HuH-7.5 (cell line): ENCODE measurements around the gene HDAC9.

Experiments used
- DNase-seq: peaks from one replicate; pipeline ENCODE4 v3.0.0; 2011; ENCODE audit warnings: low spot score

Gene HDAC9

GRCh38 chr7:18788026-18788425, 292.5 kb downstream of the HDAC9 start:
- DNase-seq, result no peak

DNA sequence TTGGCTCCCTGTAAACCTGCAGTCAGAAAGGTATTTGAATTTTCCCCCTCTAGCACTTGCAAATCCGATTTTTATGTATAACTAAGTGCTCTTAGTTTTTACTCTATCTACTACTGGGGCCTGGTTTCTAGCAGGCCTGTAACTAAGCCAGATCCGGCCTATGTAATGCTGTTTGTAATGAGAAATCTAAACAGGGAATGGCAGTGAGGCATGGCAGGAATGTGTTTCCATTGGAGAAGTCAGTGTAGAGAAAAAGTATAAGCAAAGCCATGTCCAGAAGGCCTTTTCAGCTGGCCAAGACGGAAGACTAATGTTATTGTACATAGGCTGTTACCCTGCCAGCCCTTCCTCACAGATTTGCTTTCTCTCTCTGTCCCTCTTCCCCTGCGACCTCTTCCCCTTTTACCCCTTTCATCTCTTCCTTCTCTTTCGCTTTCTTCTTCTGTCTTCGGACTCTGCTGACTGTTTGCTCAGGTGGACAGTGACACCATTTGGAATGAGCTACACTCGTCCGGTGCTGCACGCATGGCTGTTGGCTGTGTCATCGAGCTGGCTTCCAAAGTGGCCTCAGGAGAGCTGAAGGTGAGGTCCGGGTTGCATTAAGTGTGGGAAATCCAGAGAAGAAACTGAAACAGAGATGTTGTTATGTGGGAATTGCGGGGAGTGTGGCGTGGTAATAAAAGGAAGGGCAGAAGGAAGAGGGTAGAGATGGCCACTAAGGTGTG, 297.5 kb downstream of the HDAC9 start:
- no peak for DNase-seq

GRCh38 chr7:18796216-18796615, 300.7 kb downstream of the HDAC9 start:
- DNase-seq, result no peak

GRCh38 chr7:18798088-18798906, 302.7 kb downstream of the HDAC9 start:
- no peak for DNase-seq

GRCh38 chr7:18799899-18800298, 304.4 kb downstream of the HDAC9 start:
- no peak for DNase-seq

- DNase-seq, result no peak
Observed at GRCh38 chr7:18803923-18804322, 308.4 kb downstream of the HDAC9 start.

DNA sequence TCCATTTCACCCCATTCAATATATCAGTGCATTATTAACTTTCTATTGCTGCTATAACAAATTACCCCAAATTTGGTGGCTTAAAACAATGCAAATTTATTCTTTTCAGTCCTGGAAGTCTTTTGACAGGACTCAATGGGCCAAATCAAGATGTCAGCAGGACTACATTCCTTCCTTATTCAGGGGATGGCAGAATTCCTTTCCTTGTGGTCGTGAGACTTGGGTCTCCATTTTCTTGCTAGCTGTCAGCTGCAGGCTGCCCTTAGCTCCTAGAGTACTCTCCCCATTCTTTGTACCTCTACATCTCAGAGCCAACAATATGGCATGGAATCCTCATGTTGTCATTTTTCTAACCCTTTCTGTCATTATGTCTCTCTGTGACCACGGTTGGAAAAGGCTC, 310.6 kb downstream of the HDAC9 start:
- DNase-seq, result no peak

GRCh38 chr7:18808026-18808425, 312.5 kb downstream of the HDAC9 start:
- no peak for DNase-seq

DNA sequence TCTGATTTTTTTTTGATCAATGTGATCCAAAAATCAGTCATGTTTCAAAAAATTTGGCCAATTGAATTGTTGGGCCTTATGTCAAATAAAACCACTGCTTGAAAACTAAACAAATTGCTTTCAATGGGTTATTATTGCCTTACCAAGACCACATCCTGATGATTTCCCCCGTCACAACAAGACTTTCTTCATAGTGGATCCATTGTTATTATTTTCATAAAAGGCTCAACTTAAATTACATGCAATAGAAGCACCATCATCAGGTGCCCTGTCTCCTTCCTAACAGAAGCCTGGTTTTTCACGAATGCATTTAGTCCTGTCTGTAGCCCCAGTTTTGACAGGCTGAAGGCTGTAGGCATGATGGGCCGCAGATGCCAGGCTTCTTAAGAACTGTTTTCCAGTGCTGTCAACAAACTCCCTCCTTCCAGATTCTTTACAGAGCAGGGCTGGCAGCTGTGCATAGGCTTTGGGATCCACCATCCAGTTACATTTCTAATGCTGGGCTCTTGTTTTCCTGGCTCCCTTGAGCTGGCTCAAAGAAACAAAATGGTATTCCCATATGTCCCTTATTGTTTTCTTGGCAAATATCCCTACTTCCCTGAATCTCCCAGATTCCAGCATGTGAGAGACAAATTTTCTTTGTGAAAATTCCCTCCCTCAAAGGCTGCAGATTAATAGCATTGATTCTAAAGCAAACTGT, 319.9 kb downstream of the HDAC9 start:
- no peak for DNase-seq

GRCh38 chr7:18820981-18821380, 325.4 kb downstream of the HDAC9 start:
- no peak for DNase-seq

GRCh38 chr7:18821554-18821953, 326.0 kb downstream of the HDAC9 start:
- no peak for DNase-seq

GRCh38 chr7:18824157-18824556, 328.6 kb downstream of the HDAC9 start:
- no peak for DNase-seq

DNA sequence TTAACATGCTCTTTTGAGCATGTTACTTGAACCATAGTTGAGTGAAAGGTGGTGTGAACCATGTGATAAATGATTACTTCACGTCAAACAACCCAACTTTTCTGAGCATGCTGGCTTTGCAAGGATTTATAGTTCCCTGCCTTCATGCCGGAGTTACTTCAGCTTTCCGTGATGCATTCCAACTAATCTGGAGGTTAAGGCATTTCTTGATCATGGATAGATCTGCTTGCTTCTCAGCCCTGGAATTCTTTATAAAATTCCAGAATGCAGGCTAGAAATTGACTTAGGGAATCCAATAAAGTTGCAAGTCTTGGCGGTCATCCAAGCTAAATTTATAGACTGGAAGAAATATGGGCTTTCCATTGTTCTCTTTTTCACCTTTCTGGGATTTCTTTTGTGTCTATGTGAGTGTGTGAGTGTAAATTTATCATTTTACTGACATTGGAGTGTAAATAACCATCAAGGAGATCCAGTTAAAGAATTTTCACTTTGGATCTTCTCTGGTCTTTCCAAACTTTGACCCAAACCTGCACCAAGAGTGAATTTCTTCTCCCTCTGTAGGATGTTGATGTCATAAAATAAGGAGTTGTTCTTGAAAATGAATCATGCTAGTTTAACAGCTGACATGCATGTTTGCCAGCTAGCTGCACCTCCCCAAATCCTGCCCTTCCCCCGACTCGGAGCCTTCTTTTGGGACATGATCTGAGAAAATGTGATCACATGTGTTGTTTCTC, 332.9 kb downstream of the HDAC9 start:
- no peak for DNase-seq

- no peak for DNase-seq
Observed at GRCh38 chr7:18828994-18829857, 333.7 kb downstream of the HDAC9 start.

- no peak for DNase-seq
Observed at GRCh38 chr7:18829858-18830285, 334.3 kb downstream of the HDAC9 start.

GRCh38 chr7:18831419-18831818, 335.9 kb downstream of the HDAC9 start:
- no peak for DNase-seq

DNA sequence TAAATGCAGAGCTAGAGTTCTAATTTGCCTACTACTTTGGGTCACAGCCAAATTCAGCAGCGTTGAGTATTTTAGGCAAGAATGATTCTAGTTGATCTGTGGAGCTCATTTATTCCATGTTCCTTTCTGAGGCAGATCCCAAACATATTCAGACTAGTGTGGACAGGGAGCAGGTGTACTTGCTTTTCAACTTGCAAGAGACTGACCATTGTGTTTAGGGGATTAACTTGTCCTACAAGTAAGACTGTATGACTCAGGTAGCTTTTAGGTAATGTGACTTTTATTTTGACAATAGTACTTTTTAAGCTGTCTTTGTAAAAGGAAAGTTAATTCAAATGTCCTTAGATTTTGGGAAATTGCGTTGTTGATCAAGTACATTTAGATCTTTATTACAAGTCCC, 336.4 kb downstream of the HDAC9 start:
- no peak for DNase-seq

GRCh38 chr7:18834577-18834976, 339.0 kb downstream of the HDAC9 start:
- no peak for DNase-seq

DNA sequence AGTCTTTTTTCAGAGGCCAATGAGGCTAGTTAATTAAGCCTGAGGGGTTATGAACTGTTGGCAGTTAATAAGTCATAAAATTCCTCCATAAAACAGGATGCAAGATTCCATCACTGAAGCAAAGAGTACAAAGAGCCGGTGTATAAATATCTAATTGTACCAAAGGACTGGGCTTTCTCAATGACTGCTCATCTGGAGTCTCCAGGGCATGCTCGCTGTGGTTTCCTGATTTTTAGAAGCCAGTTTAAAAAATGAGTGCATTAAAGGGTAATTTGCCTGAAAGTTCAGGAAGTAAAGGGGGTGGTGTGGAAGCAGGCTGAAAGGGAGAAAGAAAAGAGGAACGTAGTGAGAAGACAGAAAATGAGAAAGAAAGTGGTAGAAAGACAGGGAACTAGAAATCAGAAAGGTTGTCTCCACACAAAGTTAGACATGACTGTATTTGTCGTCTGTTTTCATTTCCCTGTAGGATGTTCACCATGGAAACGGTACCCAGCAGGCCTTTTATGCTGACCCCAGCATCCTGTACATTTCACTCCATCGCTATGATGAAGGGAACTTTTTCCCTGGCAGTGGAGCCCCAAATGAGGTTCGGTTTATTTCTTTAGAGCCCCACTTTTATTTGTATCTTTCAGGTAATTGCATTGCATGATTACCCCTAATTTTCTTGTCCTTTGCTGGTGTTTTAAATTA, 339.6 kb downstream of the HDAC9 start:
- no peak for DNase-seq

- no peak for DNase-seq
Observed at GRCh38 chr7:18843979-18844378, 348.4 kb downstream of the HDAC9 start.

DNA sequence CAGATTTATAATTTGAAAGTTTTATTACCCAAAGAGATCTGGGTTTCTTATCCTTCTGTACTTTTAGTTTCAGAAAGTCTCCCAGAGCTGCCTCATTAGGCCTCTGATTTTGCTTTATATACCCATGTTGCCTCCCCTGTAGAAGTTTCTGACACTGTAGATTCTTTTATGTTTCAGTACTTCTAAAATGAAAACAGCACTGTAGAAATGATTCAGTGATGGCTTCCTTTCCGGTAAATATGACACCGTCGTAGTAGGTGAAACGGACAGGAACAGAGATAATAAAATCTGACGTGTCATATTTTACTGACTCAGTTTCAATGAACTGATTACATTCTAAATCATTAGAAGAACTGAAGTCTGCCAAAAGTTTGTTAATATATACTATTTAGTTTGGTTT, 349.2 kb downstream of the HDAC9 start:
- no peak for DNase-seq
